Right lobe of liver (tissue), 4 donors: Measurements from ENCODE around the gene MPV17.

Experiments used
- CTCF ChIP-seq, 4 donors: fragments of 200-600 bp in 3 of 4; fragments of 450-650 bp in 1 of 4; IDR thresholded peaks; one replicate each; pipeline versions ENCODE4 v1.5.1 to v1.8.0; 2016 to 2022; ENCODE audit warnings: antibody characterized with exemption in 4 of 4, mild to moderate bottlenecking in 2 of 4
- POLR2A ChIP-seq: fragments of 450-650 bp; IDR thresholded peaks from one replicate; pipeline ENCODE4 v1.6.1; 2017; ENCODE audit warnings: antibody characterized with exemption, mild to moderate bottlenecking
- donor health status: DM: no; HTN: no; CAD: no.
- donor health status: DM: no; HTN: no; CAD: no.
- donor health status: DM: no; HTN: yes; CAD: no.

- TF ChIP-seq CTCF (IDR thresholded peaks at IDR 0.05) (no peak), POLR2A (no peak)
Measured at GRCh38 chr2:27291865-27292264, 31.0 kb downstream of the MPV17 start.
